MCF 10A (cell line): ENCODE measurements around the gene THUMPD1. TPM values are rescaled to one million over a fixed set of nuclear protein-coding genes. Genes with fewer than 3 reads are reported as not detected.

Source experiments
- Bru-seq: library from RNA; stranded (reverse); fragments of 400-500 nt; gene quantifications from one replicate; lab custom pipeline; 2021; lab: Mats Ljungman, UMichigan
- BruChase-seq, 2 experiments: library from RNA; stranded (reverse); fragments of 400-500 nt; gene quantifications; one replicate each; lab custom pipeline; 2021; lab: Mats Ljungman, UMichigan
- BruUV-seq: library from RNA; stranded (reverse); fragments of 400-500 nt; replicated peaks from 2 replicates; lab custom pipeline; 2021; lab: Mats Ljungman, UMichigan
- CTCF ChIA-PET: fragments of 300-600 bp; sonication (Branson Sonifier 250); formaldehyde crosslinking; extraction: SDS; loops from one replicate; lab custom pipeline; 2021; ENCODE audit warnings: antibody characterized with exemption, inconsistent platforms; lab: Yijun Ruan, JAX
- POLR2A ChIA-PET: fragments of 300-600, 350-650 bp; sonication (Branson Sonifier 250); formaldehyde crosslinking; extraction: SDS; loops from one replicate; lab custom pipeline; 2020; ENCODE audit warnings: antibody characterized with exemption, inconsistent platforms; lab: Yijun Ruan, JAX
- DNase-seq: peaks from one replicate; pipeline ENCODE4 v3.0.0-alpha.2; 2018; ENCODE audit not compliant: unreplicated experiment
- H3K27ac Mint-ChIP-seq: one replicate; pipeline ENCODE4 v1.8.0; 2022; ENCODE audit warnings: mild to moderate bottlenecking, low read depth, mixed read lengths; ENCODE audit not compliant: unreplicated experiment
- H3K27me3 Mint-ChIP-seq: one replicate; pipeline ENCODE4 v1.8.0; 2022; ENCODE audit warnings: mixed read lengths; ENCODE audit not compliant: insufficient read depth, unreplicated experiment
- H3K36me3 Mint-ChIP-seq: one replicate; pipeline ENCODE4 v1.8.0; 2022; ENCODE audit warnings: mild to moderate bottlenecking, moderate library complexity, mixed read lengths; ENCODE audit not compliant: insufficient read depth, unreplicated experiment
- H3K4me1 Mint-ChIP-seq: one replicate; pipeline ENCODE4 v1.8.0; 2022; ENCODE audit warnings: mixed read lengths; ENCODE audit not compliant: insufficient read depth, unreplicated experiment
- H3K4me3 Mint-ChIP-seq: one replicate; pipeline ENCODE4 v1.8.0; 2022; ENCODE audit warnings: mild to moderate bottlenecking, moderate library complexity, mixed read lengths; ENCODE audit not compliant: unreplicated experiment
- H3K9me3 Mint-ChIP-seq: one replicate; pipeline ENCODE4 v1.8.0; 2022; ENCODE audit warnings: mixed read lengths; ENCODE audit not compliant: unreplicated experiment
- CTCF ChIP-seq: fragments of 200-600 bp; IDR thresholded peaks from one replicate; pipeline ENCODE4 v1.8.0; 2022; ENCODE audit warnings: antibody characterized with exemption, mild to moderate bottlenecking; ENCODE audit not compliant: unreplicated experiment
- intact Hi-C: fragments of 100-400 bp; cut with micrococcal nuclease; formaldehyde crosslinking; loops from 2 replicates; pipeline ENCODE4 v1.14.1; 2022
- long read RNA-seq: library from polyadenylated mRNA; stranded (forward); transcript quantifications from one replicate; pipeline ENCODE4 v2.0.0, GENCODE V29; 2022
- total RNA-seq: library from RNA; stranded (reverse); gene quantifications from 2 replicates; pipeline ENCODE4 v1.2.3, GENCODE V29; 2022

The THUMPD1 gene
- total RNA-seq = 26.5 and 38.7 TPM in 2 replicates
- Bru-seq, nascent RNA = percentile 96 among the genes with signal in this experiment
- BruChase-seq, experiment 1, labeled RNA remaining after a 6-hour chase = percentile 98 among the genes with signal in this experiment
- BruChase-seq, experiment 2, labeled RNA remaining after a 2-hour chase = percentile 99 among the genes with signal in this experiment
- long read RNA-seq, full-length matches to known transcripts = 94 of 109 reads
- long read RNA-seq, partial matches to known transcripts = 2 of 109 reads
- long read RNA-seq, other reads (novel, unspliced or antisense) = 13 of 109 reads

GRCh38 chr16:20741554-20742285, at the start of gene THUMPD1:
TSS of gene THUMPD1 (minus strand) at chr16:20741818. CDS start at chr16:20741739, 79 bp downstream.
- ChIA-PET CTCF (interaction anchor here (0.6 to 2.4 kb wide), 10 partner anchors 7 to 1447 kb away, joined by 3 to 11 read pairs (median 4); no protein-coding TSS in a partner anchor), POLR2A (interaction anchor here (0.5 to 2.2 kb wide), 17 partner anchors 10 to 561 kb away, joined by 3 to 10 read pairs (median 3); partner anchors contain the start of genes ACSM3, DCUN1D3, ERI2 and LYRM1)
- no peak for TF ChIP-seq CTCF
- Mint-ChIP-seq H3K27ac (peak within 1 kb of the TSS; percentile 81), H3K4me1 (peaks cover 11% of the 10 kb centered on the region), H3K4me3 (peak within 1 kb of the TSS; percentile 93), H3K27me3 (no peaks in the 10 kb centered on the region), H3K36me3 (peaks cover 39% of the 10 kb centered on the region), H3K9me3 (no peaks in the 10 kb centered on the region)
- intact Hi-C loops = no loop called here
- BruUV-seq = no TSS peak
- DNase-seq = peak; percentile 94

DNA sequence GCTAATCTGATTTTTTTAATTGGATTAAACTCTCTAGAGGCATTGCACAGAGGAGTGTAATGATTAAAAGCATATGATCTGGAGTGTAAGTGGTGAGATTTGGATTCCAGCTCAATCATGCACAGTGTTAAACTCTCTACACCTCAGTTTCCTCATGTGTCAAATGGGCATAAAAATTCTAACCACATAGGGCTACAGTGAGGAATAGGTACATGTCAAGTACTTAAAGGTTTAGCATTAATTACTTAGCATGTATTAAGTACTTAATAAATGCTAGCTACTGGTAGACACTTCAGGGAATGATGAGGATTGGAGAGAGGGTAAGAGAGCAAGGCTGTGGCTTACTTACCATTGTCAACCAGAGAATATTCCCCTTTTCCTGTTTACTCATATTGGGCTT, 47.5 kb upstream of the THUMPD1 start:
- no peak overlapping the region for H3K4me3 Mint-ChIP-seq
- DNase-seq = no peak
- no peaks in the 10 kb centered on the region for H3K27me3 Mint-ChIP-seq
- H3K9me3 Mint-ChIP-seq = no peaks in the 10 kb centered on the region
- ChIA-PET POLR2A (no interaction called here), CTCF (interaction anchor here (0.6 to 2.5 kb wide), 4 partner anchors 11 to 1825 kb away, joined by 3 to 13 read pairs (median 4); no protein-coding TSS in a partner anchor)
- no TSS peak for BruUV-seq
- no peak overlapping the region for H3K27ac Mint-ChIP-seq
- no peak for TF ChIP-seq CTCF
- intact Hi-C loops = no loop called here
- no peaks in the 10 kb centered on the region for H3K4me1 Mint-ChIP-seq
- peaks cover 6% of the 10 kb centered on the region for H3K36me3 Mint-ChIP-seq

GRCh38 chr16:20784204-20784603, 42.6 kb upstream of the THUMPD1 start:
- intact Hi-C loops = no loop called here
- Mint-ChIP-seq H3K4me3 (no peak overlapping the region), H3K27ac (no peak overlapping the region), H3K4me1 (no peaks in the 10 kb centered on the region), H3K27me3 (no peaks in the 10 kb centered on the region), H3K36me3 (peaks cover 6% of the 10 kb centered on the region), H3K9me3 (no peaks in the 10 kb centered on the region)
- POLR2A ChIA-PET = no interaction called here
- no peak for DNase-seq
- no peak for TF ChIP-seq CTCF
- CTCF ChIA-PET = no interaction called here
- BruUV-seq = no TSS peak

- Mint-ChIP-seq H3K36me3 (peaks cover 6% of the 10 kb centered on the region), H3K27me3 (no peaks in the 10 kb centered on the region), H3K4me1 (no peaks in the 10 kb centered on the region), H3K27ac (no peak overlapping the region), H3K4me3 (no peak overlapping the region), H3K9me3 (no peaks in the 10 kb centered on the region)
- intact Hi-C loops = no loop called here
- no TSS peak for BruUV-seq
- no peak for DNase-seq
- CTCF ChIA-PET = interaction anchor here (0.6 to 1.0 kb wide), 2 partner anchors 9 to 533 kb away, joined by 3 to 5 read pairs; no protein-coding TSS in a partner anchor
- POLR2A ChIA-PET = no interaction called here
- no peak for TF ChIP-seq CTCF
Observed at GRCh38 chr16:20782470-20782869, 40.9 kb upstream of the THUMPD1 start.
